Measurements from ENCODE around the gene STXBP4.
"Not testable (repeated sequence)": the region's sequence is repeated elsewhere in the genome, so short reads cannot be mapped to it uniquely, and the experiment has no call there.

The STXBP4 gene

DNA sequence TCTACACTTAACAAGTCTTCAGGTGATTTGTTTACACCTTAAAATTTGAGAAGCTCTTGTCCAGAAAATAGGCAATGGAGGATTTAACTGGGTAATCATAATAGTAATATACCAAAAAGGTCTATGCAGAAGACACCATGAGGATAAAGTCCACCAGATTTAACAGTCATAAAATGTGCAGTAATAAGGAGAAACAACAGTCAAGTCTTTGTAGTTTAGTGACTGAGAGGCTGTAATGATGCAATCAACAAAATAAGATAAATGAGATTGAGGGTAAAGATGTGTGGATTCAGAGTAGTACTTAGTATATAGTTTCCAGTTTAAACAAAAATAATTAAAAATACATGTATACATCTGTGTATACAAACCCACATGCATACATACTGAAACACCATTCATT lies 91.2 kb downstream of the STXBP4 start:
- DNase-seq, result no peak

GRCh38 chr17:55062921-55063320 lies 94.4 kb downstream of the STXBP4 start:
- no peak for DNase-seq

GRCh38 chr17:55063885-55064874 lies 95.6 kb downstream of the STXBP4 start:
- DNase-seq, result no peak

- DNase-seq, result no peak
Measured at GRCh38 chr17:55067697-55068439, 99.3 kb downstream of the STXBP4 start.

GRCh38 chr17:55068862-55069811 lies 100.6 kb downstream of the STXBP4 start:
- no peak for DNase-seq

- DNase-seq, result no peak
Measured at GRCh38 chr17:55069983-55070529, 101.5 kb downstream of the STXBP4 start.

GRCh38 chr17:55072898-55073297 lies 104.3 kb downstream of the STXBP4 start:
- no peak for DNase-seq

DNA sequence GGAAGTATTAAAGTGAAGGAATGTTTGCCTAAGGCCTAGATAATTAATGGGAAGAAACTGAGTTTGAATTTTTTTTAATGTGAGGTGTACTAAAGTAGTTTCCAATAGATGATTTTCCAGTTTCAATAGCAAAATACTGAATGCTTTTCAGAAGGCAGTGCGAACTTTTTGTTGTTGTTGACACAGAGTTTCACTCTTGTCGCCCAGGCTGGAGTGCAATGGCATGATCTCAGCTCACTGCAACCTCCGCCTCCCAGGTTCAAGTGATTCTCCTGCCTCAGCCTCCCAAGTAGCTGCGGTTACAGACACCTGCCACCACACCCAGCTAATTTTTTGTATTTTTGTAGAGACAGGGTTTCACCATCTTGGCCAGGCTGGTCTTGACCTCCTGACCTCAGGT lies 104.9 kb downstream of the STXBP4 start:
- not testable (repeated sequence) for DNase-seq

DNA sequence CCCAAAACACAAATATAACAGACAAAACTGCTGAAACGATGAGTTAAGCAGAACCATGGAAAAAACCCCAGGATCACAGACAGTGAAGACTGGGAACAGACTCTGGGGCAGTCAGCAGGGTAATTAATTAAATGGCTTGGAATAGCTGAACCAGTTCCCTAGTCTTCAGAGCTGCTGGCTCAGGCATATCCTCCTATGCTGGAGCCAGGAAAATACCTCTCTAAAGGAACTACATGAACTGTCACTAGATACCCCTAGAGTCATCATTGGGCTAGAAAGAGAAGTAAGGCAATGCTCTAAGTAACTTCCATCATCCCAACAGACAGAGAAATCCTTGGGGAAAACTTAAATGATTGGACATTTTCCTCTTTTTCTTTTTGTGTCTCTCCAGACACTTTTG lies 113.0 kb downstream of the STXBP4 start:
- no peak for DNase-seq

GRCh38 chr17:55086635-55087058 lies 118.1 kb downstream of the STXBP4 start:
- DNase-seq, result no peak

- no peak for DNase-seq
Measured at GRCh38 chr17:55089256-55089655, 120.7 kb downstream of the STXBP4 start.

DNA sequence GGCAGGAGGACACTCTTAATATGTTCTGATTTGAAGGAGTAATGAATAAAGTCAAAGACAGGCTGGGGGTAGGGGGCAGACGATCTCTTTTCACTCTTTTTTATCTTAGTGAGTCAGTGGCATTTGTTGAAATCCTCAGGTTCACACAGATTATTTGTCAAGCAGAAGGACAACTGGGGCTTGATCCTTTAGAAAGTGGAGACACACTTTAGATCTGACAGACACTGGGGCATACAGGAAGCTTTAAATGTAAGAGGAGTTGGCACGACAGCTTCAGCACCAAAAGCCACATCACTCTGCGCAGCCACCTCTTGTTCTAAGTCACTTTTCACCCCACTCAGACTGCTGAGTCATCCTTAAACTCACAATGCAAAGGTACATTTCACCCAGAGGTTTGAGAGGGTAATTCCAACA lies 121.5 kb downstream of the STXBP4 start:
- no peak for DNase-seq

- no peak for DNase-seq
Measured at GRCh38 chr17:55093353-55093752, 124.8 kb downstream of the STXBP4 start.

GRCh38 chr17:55098765-55099164 lies 130.2 kb downstream of the STXBP4 start:
- DNase-seq, result no peak

- no peak for DNase-seq
Measured at GRCh38 chr17:55110521-55110920, 142.0 kb downstream of the STXBP4 start.

DNA sequence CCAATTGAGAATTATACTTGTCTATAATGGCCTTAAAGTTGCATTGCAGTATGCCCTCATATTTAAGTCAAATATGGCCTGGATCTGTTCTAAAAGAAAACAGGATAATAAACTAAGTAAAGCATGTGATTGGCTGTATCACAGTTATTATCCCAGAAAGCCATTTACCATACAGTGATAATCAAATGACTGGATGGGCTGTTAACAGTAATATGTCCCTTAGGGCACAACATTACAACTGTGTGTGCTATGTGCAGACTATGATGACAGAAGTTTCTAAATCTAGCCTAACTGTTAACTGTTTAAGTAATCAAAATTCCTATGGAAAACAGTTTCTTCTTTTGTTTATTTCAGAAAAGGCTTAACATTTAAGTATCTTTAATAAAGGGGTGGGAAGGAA lies 145.7 kb downstream of the STXBP4 start:
- no peak for DNase-seq

DNA sequence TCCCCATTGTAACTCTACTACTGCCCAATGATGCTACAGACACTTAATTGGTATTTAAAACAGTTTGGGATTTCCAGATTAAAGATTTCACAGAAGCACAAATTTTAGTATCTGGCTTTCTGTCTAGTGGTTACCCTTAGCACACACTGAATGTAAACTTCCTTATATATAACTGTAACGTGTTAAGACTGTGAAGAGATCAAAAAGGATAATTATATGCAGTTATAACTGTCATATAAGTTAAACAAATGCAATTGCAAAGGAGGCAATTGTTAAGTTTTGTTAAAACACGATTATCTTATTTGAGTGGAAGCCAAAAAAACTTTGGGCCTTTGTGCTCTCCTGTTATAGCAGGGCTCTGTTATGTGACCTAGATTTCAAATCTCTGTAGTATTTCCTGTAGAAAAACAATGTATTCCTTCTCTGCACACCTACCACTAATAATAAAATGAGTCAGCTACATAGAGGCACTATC lies 147.9 kb downstream of the STXBP4 start:
- no peak for DNase-seq

DNA sequence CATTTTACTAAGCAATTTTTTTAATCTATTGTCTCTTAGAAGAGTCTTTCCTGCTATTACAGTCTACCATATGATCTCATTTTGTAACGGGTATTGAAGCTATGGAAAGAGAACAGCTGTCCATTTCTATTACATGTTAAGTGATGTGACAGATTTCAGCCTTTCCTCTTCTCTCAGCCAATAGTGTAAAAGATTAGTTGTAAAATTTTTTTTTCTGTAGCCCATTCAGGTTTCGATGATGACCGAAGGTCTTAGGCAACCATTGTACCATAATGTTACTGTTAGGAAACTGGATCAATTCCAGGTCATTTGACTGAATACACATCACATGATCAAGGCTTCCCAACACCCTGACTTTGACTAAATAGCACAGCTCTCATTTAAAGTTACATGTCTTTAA lies 148.6 kb downstream of the STXBP4 start:
- DNase-seq, result no peak

DNA sequence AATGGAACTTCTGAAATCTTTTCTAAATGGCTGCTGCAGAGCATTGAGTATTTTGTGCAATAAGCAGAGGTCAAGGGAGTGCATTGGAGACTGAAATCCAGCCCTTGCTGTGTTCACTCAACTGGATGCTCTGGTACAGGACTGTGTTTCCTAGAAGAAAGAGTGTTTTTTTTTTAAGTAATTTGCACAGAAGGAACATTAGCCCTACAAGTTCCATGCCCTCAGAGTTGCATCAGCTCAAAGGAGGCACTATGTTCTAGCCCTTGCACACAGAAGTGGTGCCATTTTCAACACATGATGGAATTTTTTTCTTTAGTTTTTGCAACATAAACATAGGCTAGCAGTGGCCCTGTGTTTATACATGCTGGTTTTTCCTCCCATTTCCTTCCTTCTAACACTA lies 152.1 kb downstream of the STXBP4 start:
- DNase-seq, result no peak

- no peak for DNase-seq
Measured at GRCh38 chr17:55121268-55121667, 152.7 kb downstream of the STXBP4 start.

- no peak for DNase-seq
Measured at GRCh38 chr17:55122114-55122513, 153.5 kb downstream of the STXBP4 start.

GRCh38 chr17:55124730-55125360 lies 156.3 kb downstream of the STXBP4 start:
- DNase-seq, result no peak
